NCI-H2196 (cell line): ENCODE measurements around the gene ADAD2.
"Not testable (repeated sequence)": the region's sequence is repeated elsewhere in the genome, so short reads cannot be mapped to it uniquely, and the experiment has no call there.

Source experiments
- DNase-seq: peaks from one replicate; lab custom pipeline; 2025; ENCODE audit not compliant: unreplicated experiment; lab: John Stamatoyannopoulos, UW

ADAD2 gene

GRCh38 chr16:84195201-84196093, 4.5 kb downstream of the ADAD2 start:
- DNase-seq, result no peak

GRCh38 chr16:84196101-84196500, 5.1 kb downstream of the ADAD2 start:
- DNase-seq, result no peak

GRCh38 chr16:84196727-84197394, 5.9 kb downstream of the ADAD2 start:
- DNase-seq, result no peak

GRCh38 chr16:84197466-84198128, 6.6 kb downstream of the ADAD2 start:
- DNase-seq, result no peak

- DNase-seq, result no peak
These were observed 7.4 kb downstream of the ADAD2 start for GRCh38 chr16:84198401-84198800.

GRCh38 chr16:84199097-84199496, 8.1 kb downstream of the ADAD2 start:
- DNase-seq, result no peak

GRCh38 chr16:84199861-84200260, 8.9 kb downstream of the ADAD2 start:
- no peak for DNase-seq

- not testable (repeated sequence) for DNase-seq
These were observed 13.6 kb downstream of the ADAD2 start for GRCh38 chr16:84204551-84204950.

- not testable (repeated sequence) for DNase-seq
These were observed 14.2 kb downstream of the ADAD2 start for GRCh38 chr16:84205123-84205522.

- DNase-seq, result no peak
These were observed 15.2 kb downstream of the ADAD2 start for GRCh38 chr16:84205976-84206691.

- DNase-seq, result no peak
These were observed 16.3 kb downstream of the ADAD2 start for GRCh38 chr16:84207251-84207650.

GRCh38 chr16:84207879-84208278, 16.9 kb downstream of the ADAD2 start:
- DNase-seq, result no peak

- DNase-seq, result no peak
These were observed 19.0 kb downstream of the ADAD2 start for GRCh38 chr16:84209989-84210388.

- no peak for DNase-seq
These were observed 21.2 kb downstream of the ADAD2 start for GRCh38 chr16:84212154-84212553.

- DNase-seq, result no peak
These were observed 21.7 kb downstream of the ADAD2 start for GRCh38 chr16:84212631-84213030.

GRCh38 chr16:84214451-84215066, 23.6 kb downstream of the ADAD2 start:
- no peak for DNase-seq

GRCh38 chr16:84215531-84215930, 24.6 kb downstream of the ADAD2 start:
- DNase-seq, result no peak

GRCh38 chr16:84216144-84216543, 25.2 kb downstream of the ADAD2 start:
- not testable (repeated sequence) for DNase-seq

- DNase-seq, result no peak
These were observed 27.3 kb downstream of the ADAD2 start for GRCh38 chr16:84218176-84218823.

- DNase-seq, result no peak
These were observed 28.0 kb downstream of the ADAD2 start for GRCh38 chr16:84218956-84219355.
